ENCODE results near the gene ECE1. TPM values are rescaled to one million over a fixed set of nuclear protein-coding genes. Genes with fewer than 3 reads are reported as not detected.

The ECE1 gene
- total and polyA plus RNA-seq, 11 donors: 37.3 to 140 (median 59.4) TPM

GRCh38 chr1:21240706-21241105 lies 49.6 kb downstream of the ECE1 start:
- intact Hi-C loops (cut with DNase I): no loop called here
- 84 to 92% (median 89%) methylated on average over 10 of the region's 10 CpGs for WGBS, 4 donors
- ATAC-seq (no peak), DNase-seq (no peak)
- H3K4me3 ChIP-seq: no peak overlapping the region
- no peaks in the 10 kb centered on the region for H3K9me3 ChIP-seq
- no peaks in the 10 kb centered on the region for H3K27me3 ChIP-seq
- peaks cover 0 to 23% (median 5%) of the 10 kb centered on the region in 12 donors for H3K4me1 ChIP-seq
- peaks cover 0 to 99% (median 91%) of the 10 kb centered on the region in 9 donors for H3K36me3 ChIP-seq
- H3K27ac ChIP-seq: no peak overlapping the region
- TF ChIP-seq CTCF (IDR thresholded peaks at IDR 0.05) (no peak), POLR2A (IDR thresholded peaks at IDR 0.05) (no peak)

- H3K27ac ChIP-seq: no peak overlapping the region
- DNase-seq (no peak), ATAC-seq (no peak)
- H3K4me1 ChIP-seq: peaks cover 0 to 33% (median 8%) of the 10 kb centered on the region in 12 donors
- TF ChIP-seq CTCF (IDR thresholded peaks at IDR 0.05) (no peak), POLR2A (IDR thresholded peaks at IDR 0.05) (no peak)
- no peak overlapping the region for H3K4me3 ChIP-seq
- WGBS, 4 donors: 76 to 85% (median 77%) methylated on average over 8 to 10 of the region's 10 CpGs
- H3K36me3 ChIP-seq: peaks cover 0 to 99% (median 91%) of the 10 kb centered on the region in 9 donors
- no peaks in the 10 kb centered on the region for H3K9me3 ChIP-seq
- intact Hi-C loops (cut with DNase I): loop anchor here in 6 of 10 donors (5.0 to 10.0 kb wide), 3 partner anchors 118 to 426 kb away; partner anchors contain the start of gene RAP1GAP (in 1 of the 6)
- H3K27me3 ChIP-seq: no peaks in the 10 kb centered on the region
Observed at GRCh38 chr1:21239221-21239620, 51.0 kb downstream of the ECE1 start.

GRCh38 chr1:21238141-21238800 lies 52.0 kb downstream of the ECE1 start:
- Histone ChIP-seq H3K27me3 (no peaks in the 10 kb centered on the region), H3K9me3 (no peaks in the 10 kb centered on the region), H3K36me3 (peaks cover 0 to 99% (median 91%) of the 10 kb centered on the region in 9 donors), H3K27ac (peak overlapping the region in 11 of 12 donors; percentile 44 to 73 (median 55)), H3K4me1 (peaks cover 0 to 33% (median 8%) of the 10 kb centered on the region in 12 donors), H3K4me3 (no peak overlapping the region)
- no peak for ATAC-seq
- 79 to 82% (median 81%) methylated on average over 17 of the region's 17 CpGs for WGBS, 4 donors
- DNase-seq: no peak
- TF ChIP-seq CTCF (IDR thresholded peaks at IDR 0.05) (no peak), POLR2A (IDR thresholded peaks at IDR 0.05) (no peak)
- intact Hi-C loops (cut with DNase I): loop anchor here in 6 of 10 donors (5.0 to 10.0 kb wide), 3 partner anchors 119 to 427 kb away; partner anchors contain the start of gene RAP1GAP (in 1 of the 6)

GRCh38 chr1:21237446-21238088 lies 52.7 kb downstream of the ECE1 start:
- ATAC-seq: peak; percentile 86 to 91 (median 90)
- TF ChIP-seq POLR2A (IDR thresholded peaks at IDR 0.05) (no peak), CTCF (IDR thresholded peaks at IDR 0.05) (no peak)
- WGBS, 4 donors: 55 to 67% (median 58%) methylated on average over 10 to 12 of the region's 12 CpGs
- peak in 3 of 5 donors; percentile 56 to 76 (median 76) for DNase-seq
- Histone ChIP-seq H3K36me3 (peaks cover 0 to 99% (median 91%) of the 10 kb centered on the region in 9 donors), H3K4me1 (peaks cover 0 to 33% (median 8%) of the 10 kb centered on the region in 12 donors), H3K27me3 (no peaks in the 10 kb centered on the region), H3K9me3 (no peaks in the 10 kb centered on the region), H3K27ac (peak overlapping the region in 11 of 12 donors; percentile 44 to 73 (median 55)), H3K4me3 (no peak overlapping the region)
- intact Hi-C loops (cut with DNase I): loop anchor here in 6 of 10 donors (5.0 to 10.0 kb wide), 3 partner anchors 120 to 427 kb away; partner anchors contain the start of gene RAP1GAP (in 1 of the 6)

Data from heart left ventricle (tissue), 16 donors.